Gastroesophageal sphincter (tissue), 4 donors: ENCODE measurements around the gene KRTDAP. TPM values are rescaled to one million over a fixed set of nuclear protein-coding genes. Genes with fewer than 3 reads are reported as not detected.
"Not testable (repeated sequence)": the region's sequence is repeated elsewhere in the genome, so short reads cannot be mapped to it uniquely, and the experiment has no call there.

ENCODE experiments used
- ATAC-seq: fragments of 150-250 bp; one replicate; pipeline ENCODE4 v1.9.1; 2016; ENCODE audit warnings: mild to moderate bottlenecking, moderate library complexity
- H3K27ac ChIP-seq, 4 donors: fragments of 200-600 bp; sonication (generic) in 3 of 4; 1 replicate in 3 of 4; 2 replicates in 1 of 4; pipeline ENCODE4 v1.5.1; 2016 to 2019
- H3K27me3 ChIP-seq: fragments of 200-600 bp; sonication (generic); one replicate; pipeline ENCODE4 v1.5.1; 2019
- H3K36me3 ChIP-seq, 2 donors: fragments of 200-600 bp; sonication (generic); one replicate each; pipeline ENCODE4 v1.5.1; 2019; ENCODE audit warnings: control low read depth in 1 of 2
- H3K4me1 ChIP-seq, 3 donors: fragments of 200-600 bp; sonication (generic); 1 replicate in 2 of 3; 2 replicates in 1 of 3; pipeline ENCODE4 v1.5.1; 2016 to 2019; ENCODE audit warnings: control low read depth in 2 of 3
- H3K4me3 ChIP-seq, 2 donors: fragments of 200-600 bp; sonication (generic); one replicate each; pipeline ENCODE4 v1.5.1; 2019; ENCODE audit warnings: mild to moderate bottlenecking in 1 of 2, moderate library complexity in 1 of 2
- H3K9me3 ChIP-seq, 3 donors: fragments of 200-600 bp; sonication (generic); one replicate each; pipeline ENCODE4 v1.5.1; 2017 to 2019; ENCODE audit warnings: control low read depth in 2 of 3
- CTCF ChIP-seq, 4 experiments: fragments of 200-600 bp in 2 of 4; fragments of 450-650 bp in 2 of 4; sonication (generic) in 1 of 4; IDR thresholded peaks; one replicate each; pipeline ENCODE4 v1.5.1; 2017 to 2019; ENCODE audit warnings: antibody characterized with exemption in 4 of 4, mild to moderate bottlenecking in 2 of 4, moderate library complexity in 2 of 4
- EP300 ChIP-seq: sonication (generic); formaldehyde crosslinking; IDR thresholded peaks from one replicate; pipeline ENCODE4 v1.6.1; 2017; ENCODE audit warnings: antibody characterized with exemption, mild to moderate bottlenecking
- POLR2A ChIP-seq, 2 donors: fragments of 450-650 bp; IDR thresholded peaks; one replicate each; pipeline ENCODE4 v1.6.1; 2017; ENCODE audit warnings: antibody characterized with exemption in 2 of 2, mild to moderate bottlenecking in 2 of 2, moderate library complexity in 1 of 2
- POLR2AphosphoS5 ChIP-seq: sonication (generic); formaldehyde crosslinking; IDR thresholded peaks from one replicate; pipeline ENCODE4 v1.6.1; 2017; ENCODE audit warnings: antibody characterized with exemption
- WGBS, 2 donors: methylation state at CpG; one replicate each; pipeline ENCODE4 v1.1.5; 2018; ENCODE audit warnings: low coverage in 1 of 2; 5-methylcytosine and 5-hydroxymethylcytosine counted together
- total RNA-seq, 4 donors: library from RNA; depleted of rRNA; stranded (reverse); fragments of >200 nt; gene quantifications; one replicate each; pipeline ENCODE4 v1.1.0, GENCODE V29; 2016

Gene KRTDAP
- total RNA-seq, 4 donors from 2014 or later = not detected

GRCh38 chr19:35484252-35485036, 5.8 kb downstream of the KRTDAP start:
- Histone ChIP-seq H3K4me1 (no peaks in the 10 kb centered on the region), H3K27ac (no peak overlapping the region), H3K9me3 (no peaks in the 10 kb centered on the region), H3K27me3 (peaks cover 27% of the 10 kb centered on the region), H3K4me3 (no peak overlapping the region), H3K36me3 (no peaks in the 10 kb centered on the region)
- WGBS, 2 donors = 48 to 55% methylated on average over 6 to 7 of the region's 7 CpGs
- TF ChIP-seq POLR2AphosphoS5 = no peak
- TF ChIP-seq EP300 = no peak
- TF ChIP-seq POLR2A (IDR thresholded peaks at IDR 0.05) = no peak
- TF ChIP-seq CTCF (IDR thresholded peaks at IDR 0.05) = no peak
- ATAC-seq = no peak

GRCh38 chr19:35483089-35483488, 7.2 kb downstream of the KRTDAP start:
- Histone ChIP-seq H3K36me3 (no peaks in the 10 kb centered on the region), H3K4me3 (no peak overlapping the region), H3K27ac (no peak overlapping the region), H3K9me3 (no peaks in the 10 kb centered on the region), H3K4me1 (no peaks in the 10 kb centered on the region), H3K27me3 (peaks cover 14% of the 10 kb centered on the region)
- no peak for ATAC-seq
- WGBS, 2 donors = 65 to 69% methylated on average over 1 to 5 of the region's 5 CpGs
- TF ChIP-seq POLR2A (IDR thresholded peaks at IDR 0.05) = no peak
- TF ChIP-seq EP300 = no peak
- no peak for TF ChIP-seq POLR2AphosphoS5
- no peak for TF ChIP-seq CTCF (IDR thresholded peaks at IDR 0.05)

GRCh38 chr19:35478794-35479677, 11.2 kb downstream of the KRTDAP start:
- peaks cover 5% of the 10 kb centered on the region for H3K27me3 ChIP-seq
- H3K4me3 ChIP-seq = no peak overlapping the region
- no peaks in the 10 kb centered on the region for H3K9me3 ChIP-seq
- no peak overlapping the region for H3K27ac ChIP-seq
- no peak for TF ChIP-seq POLR2A (IDR thresholded peaks at IDR 0.05)
- TF ChIP-seq CTCF (IDR thresholded peaks at IDR 0.05) = no peak
- TF ChIP-seq EP300 = no peak
- TF ChIP-seq POLR2AphosphoS5 = no peak
- H3K4me1 ChIP-seq = no peaks in the 10 kb centered on the region
- no peak for ATAC-seq
- 74 to 79% methylated on average over 15 to 20 of the region's 21 CpGs for WGBS, 2 donors
- H3K36me3 ChIP-seq = no peaks in the 10 kb centered on the region

GRCh38 chr19:35476149-35476548, 14.1 kb downstream of the KRTDAP start:
- peaks cover 5% of the 10 kb centered on the region for H3K27me3 ChIP-seq
- H3K4me1 ChIP-seq = no peaks in the 10 kb centered on the region
- H3K27ac ChIP-seq = no peak overlapping the region
- no peak for ATAC-seq
- TF ChIP-seq CTCF (IDR thresholded peaks at IDR 0.05) (no peak), POLR2A (IDR thresholded peaks at IDR 0.05) (no peak), POLR2AphosphoS5 (no peak), EP300 (no peak)
- H3K9me3 ChIP-seq = no peaks in the 10 kb centered on the region
- 37 to 41% methylated on average over 4 of the region's 4 CpGs for WGBS, 2 donors
- H3K4me3 ChIP-seq = no peak overlapping the region
- H3K36me3 ChIP-seq = no peaks in the 10 kb centered on the region

- not testable (repeated sequence) for H3K36me3 ChIP-seq, H3K4me1 ChIP-seq, H3K4me3 ChIP-seq, H3K9me3 ChIP-seq, ATAC-seq, H3K27me3 ChIP-seq, H3K27ac ChIP-seq
- 77 to 97% methylated on average over 4 to 5 of the region's 7 CpGs for WGBS, 2 donors
These were observed 15.7 kb downstream of the KRTDAP start for GRCh38 chr19:35474594-35474993.
